Measurements from ENCODE around the gene SHB. TPM values are rescaled to one million over a fixed set of nuclear protein-coding genes. Genes with fewer than 3 reads are reported as not detected.

SHB gene
- total RNA-seq, 2 experiments from 2014 or later = 2.8 to 3.2 TPM

DNA sequence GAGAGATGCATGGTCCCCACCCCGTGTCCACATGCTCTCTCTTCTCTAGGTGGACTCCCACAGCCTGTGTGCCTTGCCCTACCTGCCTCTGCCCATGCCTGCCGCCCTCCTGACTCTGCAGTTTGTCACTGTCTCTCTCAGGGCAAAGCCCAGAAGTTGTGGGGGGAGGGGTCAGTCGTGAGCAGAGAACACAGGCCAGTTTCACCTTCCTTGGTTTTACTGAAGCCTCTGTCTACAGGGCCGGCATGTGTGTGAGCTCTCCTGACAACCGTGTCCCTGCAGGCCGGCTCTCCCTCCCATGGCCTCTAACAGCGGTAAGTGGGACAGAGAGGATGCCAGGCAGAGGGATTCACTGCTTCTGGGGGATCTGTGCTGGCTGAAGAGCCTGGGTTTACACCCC, 121.6 kb downstream of the SHB start:
- DNase-seq (no peak), ATAC-seq (no peak)
- Mint-ChIP-seq H3K27ac (no peak overlapping the region), H3K9me3 (no peaks in the 10 kb centered on the region), H3K4me1 (ENCODE audit: low read depth) (peaks cover 3% of the 10 kb centered on the region), H3K4me3 (no peak overlapping the region), H3K36me3 (ENCODE audit: low read depth) (peaks cover 3% of the 10 kb centered on the region), H3K27me3 (no peaks in the 10 kb centered on the region)
- CTCF ChIA-PET = interaction anchor here (1.1 kb wide), 1 partner anchor 70 kb away, joined by 3 read pairs; no protein-coding TSS in a partner anchor
- POLR2A ChIA-PET = no interaction called here
- intact Hi-C loops (cut with micrococcal nuclease) = no loop called here
- TF ChIP-seq, protein P1, sequence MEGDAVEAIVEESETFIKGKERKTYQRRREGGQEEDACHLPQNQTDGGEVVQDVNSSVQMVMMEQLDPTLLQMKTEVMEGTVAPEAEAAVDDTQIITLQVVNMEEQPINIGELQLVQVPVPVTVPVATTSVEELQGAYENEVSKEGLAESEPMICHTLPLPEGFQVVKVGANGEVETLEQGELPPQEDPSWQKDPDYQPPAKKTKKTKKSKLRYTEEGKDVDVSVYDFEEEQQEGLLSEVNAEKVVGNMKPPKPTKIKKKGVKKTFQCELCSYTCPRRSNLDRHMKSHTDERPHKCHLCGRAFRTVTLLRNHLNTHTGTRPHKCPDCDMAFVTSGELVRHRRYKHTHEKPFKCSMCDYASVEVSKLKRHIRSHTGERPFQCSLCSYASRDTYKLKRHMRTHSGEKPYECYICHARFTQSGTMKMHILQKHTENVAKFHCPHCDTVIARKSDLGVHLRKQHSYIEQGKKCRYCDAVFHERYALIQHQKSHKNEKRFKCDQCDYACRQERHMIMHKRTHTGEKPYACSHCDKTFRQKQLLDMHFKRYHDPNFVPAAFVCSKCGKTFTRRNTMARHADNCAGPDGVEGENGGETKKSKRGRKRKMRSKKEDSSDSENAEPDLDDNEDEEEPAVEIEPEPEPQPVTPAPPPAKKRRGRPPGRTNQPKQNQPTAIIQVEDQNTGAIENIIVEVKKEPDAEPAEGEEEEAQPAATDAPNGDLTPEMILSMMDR (IDR thresholded peaks at IDR 0.05) = no peak

DNA sequence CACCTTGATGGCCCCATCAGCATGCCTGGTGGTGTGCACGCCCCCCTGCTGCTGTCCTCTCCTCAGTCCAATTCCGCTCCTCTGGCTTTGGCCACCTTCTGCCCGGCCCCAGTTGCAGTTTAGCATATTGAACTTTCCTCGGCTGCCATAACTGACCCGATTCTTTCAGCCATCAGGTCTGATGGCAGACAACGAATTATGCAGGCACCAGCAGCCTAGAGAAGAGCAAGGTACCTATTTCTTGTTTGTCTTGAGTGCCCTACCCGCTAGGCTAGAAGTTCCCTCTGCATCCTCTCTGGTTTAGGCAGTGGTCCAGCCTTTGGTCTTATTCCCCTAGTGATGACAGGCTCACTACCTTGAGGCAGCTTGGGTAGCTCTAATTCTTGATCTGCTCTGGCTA, 122.1 kb downstream of the SHB start:
- no peak for ATAC-seq
- ChIA-PET CTCF (interaction anchor here (1.1 kb wide), 1 partner anchor 71 kb away, joined by 3 read pairs; no protein-coding TSS in a partner anchor), POLR2A (no interaction called here)
- TF ChIP-seq, protein P1 (IDR thresholded peaks at IDR 0.05) = no peak
- intact Hi-C loops (cut with micrococcal nuclease) = no loop called here
- Mint-ChIP-seq H3K27me3 (no peaks in the 10 kb centered on the region), H3K4me3 (no peak overlapping the region), H3K36me3 (ENCODE audit: low read depth) (no peaks in the 10 kb centered on the region), H3K27ac (no peak overlapping the region), H3K4me1 (ENCODE audit: low read depth) (no peaks in the 10 kb centered on the region), H3K9me3 (no peaks in the 10 kb centered on the region)
- no peak for DNase-seq

DNA sequence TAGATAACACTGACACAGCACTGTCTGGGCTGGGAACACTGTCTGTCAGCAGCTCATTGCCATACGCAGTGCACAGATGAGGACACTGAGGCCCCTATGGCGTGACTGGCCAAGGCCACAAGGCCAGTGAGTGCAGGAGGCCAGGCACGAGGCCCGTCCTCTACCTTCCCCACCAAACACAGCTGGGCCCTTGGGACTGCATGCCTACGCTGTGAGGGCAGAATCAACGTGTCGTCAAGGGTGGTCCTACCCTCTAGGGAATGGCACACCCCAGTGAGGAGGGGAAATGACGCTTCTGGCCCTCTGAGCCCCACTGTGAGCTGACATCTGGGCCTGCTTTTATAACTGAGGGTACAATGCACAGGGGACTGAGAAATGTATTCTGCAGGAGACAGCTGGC, 123.0 kb downstream of the SHB start:
- intact Hi-C loops (cut with micrococcal nuclease) = no loop called here
- Mint-ChIP-seq H3K9me3 (no peaks in the 10 kb centered on the region), H3K27ac (no peak overlapping the region), H3K36me3 (ENCODE audit: low read depth) (no peaks in the 10 kb centered on the region), H3K4me1 (ENCODE audit: low read depth) (no peaks in the 10 kb centered on the region), H3K4me3 (no peak overlapping the region), H3K27me3 (no peaks in the 10 kb centered on the region)
- ChIA-PET POLR2A (no interaction called here), CTCF (no interaction called here)
- ATAC-seq (no peak), DNase-seq (no peak)
- TF ChIP-seq, protein P1 (IDR thresholded peaks at IDR 0.05) = no peak

DNA sequence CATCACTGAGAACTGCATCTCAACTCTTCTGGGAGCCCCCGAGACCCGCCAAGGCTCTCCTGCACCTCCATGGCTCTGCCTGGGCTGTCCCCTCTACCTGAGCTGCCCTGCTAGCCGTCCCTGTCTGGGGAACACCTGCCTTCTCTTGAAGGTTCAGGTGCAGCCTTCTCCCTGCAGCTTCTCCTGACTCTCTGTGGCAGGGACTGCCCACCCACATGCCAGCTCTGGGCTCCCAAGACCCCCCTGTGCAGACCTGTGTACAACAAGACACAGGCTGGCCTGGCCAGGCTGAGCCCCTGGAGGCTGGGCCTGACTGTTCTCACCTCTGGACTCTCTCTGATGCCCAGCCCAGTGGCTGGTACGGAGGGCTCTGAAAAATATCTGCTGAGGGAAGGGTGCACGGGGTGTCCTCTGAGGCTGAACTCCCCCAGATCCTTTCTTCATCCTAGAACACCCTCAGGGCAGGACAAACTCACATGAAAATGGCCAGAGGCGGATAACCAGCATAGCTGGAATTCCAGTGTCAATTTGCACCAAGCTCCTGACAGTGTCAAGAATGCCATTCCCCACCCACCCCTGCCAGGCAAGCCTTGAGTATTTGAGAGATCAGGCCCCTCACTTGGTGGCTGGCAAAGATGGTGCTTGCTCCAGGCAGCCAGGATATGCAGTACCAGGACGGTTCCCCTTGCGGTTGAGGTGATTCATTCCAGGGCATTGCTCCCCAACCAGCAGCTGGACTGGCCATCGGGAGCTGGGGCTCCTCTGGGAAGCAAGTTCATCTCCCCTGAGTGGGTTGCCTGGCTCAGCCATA, 124.2 kb downstream of the SHB start:
- no peaks in the 10 kb centered on the region for H3K4me1 Mint-ChIP-seq (ENCODE audit: low read depth)
- no peak for DNase-seq
- H3K27me3 Mint-ChIP-seq = no peaks in the 10 kb centered on the region
- no peaks in the 10 kb centered on the region for H3K9me3 Mint-ChIP-seq
- POLR2A ChIA-PET = no interaction called here
- TF ChIP-seq, protein P1 (IDR thresholded peaks at IDR 0.05) = no peak
- no peak overlapping the region for H3K4me3 Mint-ChIP-seq
- ATAC-seq = no peak
- intact Hi-C loops (cut with micrococcal nuclease) = no loop called here
- CTCF ChIA-PET = interaction anchor here (0.9 kb wide), 1 partner anchor 143 kb away, joined by 3 read pairs; no protein-coding TSS in a partner anchor
- H3K36me3 Mint-ChIP-seq (ENCODE audit: low read depth) = no peaks in the 10 kb centered on the region
- H3K27ac Mint-ChIP-seq = no peak overlapping the region

DNA sequence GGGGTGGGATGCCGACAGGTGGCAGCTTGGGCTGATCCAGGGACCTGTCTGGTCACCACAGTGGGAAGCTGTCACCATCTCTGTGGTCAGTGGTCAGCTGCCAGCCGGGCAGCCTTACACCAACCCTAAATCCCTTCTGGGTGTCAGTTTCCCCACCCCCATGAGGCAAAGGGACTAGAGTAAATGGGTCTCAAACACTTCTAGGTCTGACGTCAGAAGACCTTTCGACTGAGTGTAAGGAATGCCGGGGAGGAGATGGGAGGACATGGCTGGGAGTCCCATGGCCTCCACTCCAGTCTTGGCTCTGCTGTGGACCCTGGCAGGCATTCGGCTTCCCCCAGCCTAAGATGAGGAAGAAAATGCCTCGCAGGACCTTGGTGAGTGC, 124.8 kb downstream of the SHB start:
- no peak for DNase-seq
- ChIA-PET POLR2A (no interaction called here), CTCF (no interaction called here)
- no peaks in the 10 kb centered on the region for H3K4me1 Mint-ChIP-seq (ENCODE audit: low read depth)
- no peaks in the 10 kb centered on the region for H3K27me3 Mint-ChIP-seq
- H3K9me3 Mint-ChIP-seq = no peaks in the 10 kb centered on the region
- TF ChIP-seq, protein P1 (IDR thresholded peaks at IDR 0.05) = no peak
- ATAC-seq = no peak
- no peaks in the 10 kb centered on the region for H3K36me3 Mint-ChIP-seq (ENCODE audit: low read depth)
- intact Hi-C loops (cut with micrococcal nuclease) = no loop called here
- H3K4me3 Mint-ChIP-seq = no peak overlapping the region
- H3K27ac Mint-ChIP-seq = no peak overlapping the region
